K562 (cell line): ENCODE results near the gene HMCN1. TPM values are rescaled to one million over a fixed set of nuclear protein-coding genes. Genes with fewer than 3 reads are reported as not detected.

Experiments used
- ATAC-seq: fragments of 200-7000 bp; cut with Tn5 transposase; 3 replicates; pipeline ENCODE4 v1.9.1; 2020; ENCODE audit warnings: moderate library complexity
- BruUV-seq: library from RNA; stranded (reverse); fragments of 400-500 nt; replicated peaks from 2 replicates; lab custom pipeline; 2021; lab: Mats Ljungman, UMichigan
- CTCF ChIA-PET: fragments of 300-600 bp; formaldehyde crosslinking; extraction: SDS; loops from one replicate; lab custom pipeline; 2021; ENCODE audit warnings: low intra/inter-chr PET ratio; lab: Yijun Ruan, JAX
- POLR2A ChIA-PET: fragments of 300-600, 350-650 bp; sonication (Branson Sonifier 250); formaldehyde crosslinking; extraction: SDS; loops from one replicate; lab custom pipeline; 2021; ENCODE audit warnings: antibody characterized with exemption, inconsistent platforms; lab: Yijun Ruan, JAX
- DNase-seq, 4 experiments: peaks; one replicate each; pipeline versions ENCODE4 v3.0.0 to v3.0.0-alpha.2; 2011 to 2018; ENCODE audit warnings: low spot score in 3 of 4, mixed read lengths in 3 of 4; ENCODE audit errors: extremely low read depth in 1 of 4
- FAIRE-seq: peaks from 2 replicates; lab custom pipeline; 2011; peaks lifted over from hg19 to GRCh38; lab: Jason Lieb, UNC
- H2AFZ ChIP-seq: 2 replicates; pipeline ENCODE4 v1.6.0; 2011; ENCODE audit warnings: low read depth, low read length, control low read depth, inconsistent platforms
- H3K27ac ChIP-seq: fragments of 200-600 bp; 3 replicates; pipeline ENCODE4 v1.8.0; 2011; ENCODE audit warnings: low read depth, mild to moderate bottlenecking, control low read depth, inconsistent platforms, low read length, moderate library complexity, mixed read lengths; ENCODE audit errors: extremely low read depth
- H3K27me3 ChIP-seq, 2 experiments: fragments of 300-600 bp in 1 of 2; 2 replicates in 1 of 2; 3 replicates in 1 of 2; pipeline versions ENCODE4 v1.6.0 to v1.8.0; 2011; ENCODE audit warnings: inconsistent platforms in 2 of 2, low read length in 2 of 2, mild to moderate bottlenecking in 1 of 2, mixed read lengths in 1 of 2, moderate library complexity in 1 of 2; ENCODE audit not compliant: control insufficient read depth in 2 of 2, insufficient read depth in 2 of 2
- H3K36me3 ChIP-seq: fragments of 300-600 bp; 3 replicates; pipeline ENCODE4 v1.8.0; 2011; ENCODE audit warnings: mild to moderate bottlenecking, low read length, inconsistent platforms; ENCODE audit not compliant: control insufficient read depth, insufficient read depth
- H3K4me1 ChIP-seq, 2 experiments: fragments of 200-600 bp in 1 of 2; replicated peaks in 1 of 2; 2 replicates in 1 of 2; 3 replicates in 1 of 2; pipeline versions ENCODE4 v1.5.1 to v1.8.0; 2011; ENCODE audit warnings: inconsistent platforms in 2 of 2, low read length in 2 of 2, mild to moderate bottlenecking in 1 of 2, mixed read lengths in 1 of 2, moderate library complexity in 1 of 2; ENCODE audit not compliant: control insufficient read depth in 2 of 2, insufficient read depth in 2 of 2
- H3K4me2 ChIP-seq: 2 replicates; pipeline ENCODE4 v1.6.1; 2011; ENCODE audit warnings: low read length, control low read depth, inconsistent platforms, mixed read lengths; ENCODE audit not compliant: insufficient read depth
- H3K4me3 ChIP-seq: fragments of 200-600 bp; sonication (generic), shearing (Covaris generic); 2 replicates; pipeline ENCODE4 v1.5.1; 2016; ENCODE audit warnings: control low read depth, inconsistent platforms
- H3K79me2 ChIP-seq: fragments of 200-600 bp; 3 replicates; pipeline ENCODE4 v1.8.0; 2011; ENCODE audit warnings: low read length, inconsistent platforms; ENCODE audit not compliant: control insufficient read depth, insufficient read depth
- H3K9ac ChIP-seq, 2 experiments: 2 replicates each; pipeline versions ENCODE4 v1.6.0 to v1.6.1; 2011; ENCODE audit warnings: low read depth in 2 of 2, low read length in 2 of 2, control low read depth in 1 of 2, inconsistent platforms in 1 of 2, mild to moderate bottlenecking in 1 of 2, mixed read lengths in 1 of 2; ENCODE audit not compliant: insufficient read depth in 1 of 2
- H3K9me1 ChIP-seq: one replicate; pipeline ENCODE4 v1.6.0; 2011; ENCODE audit warnings: inconsistent platforms, mild to moderate bottlenecking, low read length, moderate library complexity; ENCODE audit not compliant: control insufficient read depth, insufficient read depth
- H3K9me3 ChIP-seq: replicated peaks from 2 replicates; pipeline ENCODE4 v1.5.1; 2011; ENCODE audit warnings: low read depth, low read length, inconsistent platforms; ENCODE audit not compliant: control insufficient read depth, insufficient read depth
- H4K20me1 ChIP-seq: replicated peaks from 2 replicates; pipeline ENCODE4 v1.6.1; 2011; ENCODE audit warnings: low read length, inconsistent platforms, mixed read lengths; ENCODE audit not compliant: control insufficient read depth, insufficient read depth
- BDP1 ChIP-seq: IDR thresholded peaks from 3 replicates; pipeline ENCODE4 v1.6.1; 2011; ENCODE audit not compliant: insufficient read length, insufficient read depth
- C11orf30 ChIP-seq: fragments of 450-650 bp; IDR thresholded peaks from 2 replicates; pipeline ENCODE4 v1.6.1; 2016; ENCODE audit warnings: low read depth, mild to moderate bottlenecking
- CCNT2 ChIP-seq: IDR thresholded peaks from 2 replicates; pipeline ENCODE4 v1.6.1; 2011; ENCODE audit warnings: borderline replicate concordance, low read depth, mild to moderate bottlenecking, moderate library complexity, mixed read lengths, low read length; ENCODE audit not compliant: insufficient read length; ENCODE audit errors: extremely low read depth
- MAFF ChIP-seq: IDR thresholded peaks from 2 replicates; pipeline ENCODE4 v1.6.1; 2012; ENCODE audit warnings: low read length, improper control_type of control experiment
- MAFG ChIP-seq: fragments of 450-650 bp; conservative IDR thresholded peaks from 2 replicates; pipeline ENCODE4 v1.6.1; 2016; ENCODE audit warnings: missing genetic modification characterization, missing compliant biosample characterization
- MAFK ChIP-seq: IDR thresholded peaks from 2 replicates; pipeline ENCODE4 v1.6.1; 2011; ENCODE audit warnings: low read length, improper control_type of control experiment
- NFE2 ChIP-seq: IDR thresholded peaks from 2 replicates; pipeline ENCODE4 v1.6.1; 2014; ENCODE audit warnings: antibody characterized with exemption, low read depth
- NFE2L1 ChIP-seq: fragments of 450-650 bp; IDR thresholded peaks from 2 replicates; pipeline ENCODE4 v1.6.1; 2016; ENCODE audit warnings: missing genetic modification characterization, low read depth, mild to moderate bottlenecking, missing compliant biosample characterization, moderate library complexity, borderline replicate concordance
- ZNF316 ChIP-seq: fragments of 450-650 bp; IDR thresholded peaks from 2 replicates; pipeline ENCODE4 v1.6.1; 2016
- WGBS: fragments of 100-300 bp; shearing (Covaris generic); methylation state at CpG from one replicate; pipeline ENCODE4 v1.1.6; 2016; ENCODE audit warnings: low coverage, mixed read lengths; ENCODE audit not compliant: insufficient coverage; ENCODE audit errors: missing lambda C conversion rate; 5-methylcytosine and 5-hydroxymethylcytosine counted together
- in situ Hi-C: fragments of 300-500 bp; cut with MboI; formaldehyde crosslinking; loops from 4 replicates; pipeline ENCODE4 v1.15.0; 2018; ENCODE audit warnings: inconsistent platforms, mixed read lengths
- intact Hi-C: fragments of 100-400 bp; cut with micrococcal nuclease; formaldehyde crosslinking; loops from 2 replicates; pipeline ENCODE4 v1.14.2; 2022
- polyA plus RNA-seq, 8 experiments: library from polyadenylated mRNA; depleted of rRNA in 4 of 8; stranded (reverse) in 5 of 8; unstranded in 3 of 8; fragments of >200 nt; fragmentation: Nextera tagmentation in 2 of 8; fragmentation: Illumina TruSeq in 1 of 8; extraction: Ambion mirVana in 2 of 8; extraction: Trizol in 1 of 8; gene quantifications; 2 replicates each; pipeline versions ENCODE4 v1.2.1 to v1.2.3, GENCODE V29; 2011 to 2014; ENCODE audit warnings: inconsistent platforms in 1 of 8, missing spikeins in 1 of 8
- total RNA-seq, 7 experiments: library from RNA; depleted of rRNA in 6 of 7; stranded (reverse); fragments of >200 nt in 6 of 7; fragmentation: Illumina TruSeq in 2 of 7; extraction: Trizol in 2 of 7; gene quantifications; 2 replicates each; pipeline versions ENCODE4 v1.2.1 to v1.2.3, GENCODE V29; 2011 to 2021; ENCODE audit warnings: low replicate concordance in 1 of 7

HMCN1 gene
- total and polyA plus RNA-seq, 9 of the 15 experiments (the other 6 are each of a cell fraction or from before 2014, with no cell fraction given) = 0.07 to 0.36 (median 0.21) TPM

DNA sequence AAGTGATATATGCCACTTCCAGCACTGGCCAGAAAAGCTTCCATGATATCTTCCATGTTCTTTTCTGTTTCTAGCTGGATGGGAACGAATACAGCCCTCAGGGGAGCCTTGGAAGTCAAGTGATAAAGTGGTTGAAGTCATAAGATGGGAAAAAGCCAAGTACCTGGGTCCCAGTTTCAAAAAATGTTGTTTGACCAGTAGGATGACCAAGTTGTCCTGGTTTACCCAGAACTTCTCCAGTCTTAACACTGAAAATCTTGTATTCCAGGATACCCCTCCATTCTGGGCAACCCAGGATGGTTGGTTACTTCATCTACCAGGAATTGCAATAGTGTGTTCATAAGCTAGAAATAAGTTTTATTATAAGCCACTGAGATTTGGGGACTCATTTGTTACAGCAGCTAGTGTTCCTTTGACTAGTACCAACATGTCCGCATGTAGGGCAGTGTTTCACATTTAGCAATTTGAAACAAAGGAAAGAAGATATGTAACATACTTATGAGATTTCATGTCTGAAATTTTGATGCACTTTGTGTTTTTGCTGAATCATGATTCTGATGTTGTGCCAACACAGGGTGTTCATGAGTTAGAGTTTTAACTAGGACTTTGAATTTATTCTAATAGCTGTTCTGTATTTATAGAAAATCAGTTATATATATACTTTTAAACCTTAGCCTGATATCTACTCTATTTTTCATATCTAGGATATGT, 500.9 kb downstream of the HMCN1 start:
- Histone ChIP-seq H3K9ac (no peak overlapping the region), H4K20me1 (no peaks in the 10 kb centered on the region), H3K4me1 (no peaks in the 10 kb centered on the region), H3K79me2 (no peaks in the 10 kb centered on the region), H3K4me3 (no peak overlapping the region), H3K9me1 (no peaks in the 10 kb centered on the region), H2AFZ (no peak overlapping the region), H3K36me3 (no peaks in the 10 kb centered on the region), H3K27me3 (no peaks in the 10 kb centered on the region; a peak in 1 of 5 replicates), H3K27ac (no peak overlapping the region), H3K4me2 (no peak overlapping the region), H3K9me3 (no peaks in the 10 kb centered on the region)
- CTCF ChIA-PET = no interaction called here
- WGBS = 0% methylated on average over 2 of the region's 2 CpGs
- no TSS peak for BruUV-seq
- ATAC-seq = no peak
- POLR2A ChIA-PET = interaction anchor here (0.6 kb wide), 1 partner anchor 996 kb away, joined by 4 read pairs; no protein-coding TSS in a partner anchor
- in situ Hi-C loops (no loop called here), intact Hi-C loops (no loop called here)
- DNase-seq = no peak
- TF ChIP-seq ZNF316 (peak; percentile 89), C11orf30 (peak; percentile 77), CCNT2 (no peak), BDP1 (no peak), MAFG (tag) (peak; percentile 91), MAFK (peak; percentile 70), NFE2L1 (tag) (0 out of 2 replicates have a peak, but pooled peaks have one; percentile 31), MAFF (peak; percentile 80), NFE2 (peak; percentile 50; the same call in 1 of the 2 replicates)
- FAIRE-seq = no peak
